ENCODE data around the gene NPB.

The NPB gene

DNA sequence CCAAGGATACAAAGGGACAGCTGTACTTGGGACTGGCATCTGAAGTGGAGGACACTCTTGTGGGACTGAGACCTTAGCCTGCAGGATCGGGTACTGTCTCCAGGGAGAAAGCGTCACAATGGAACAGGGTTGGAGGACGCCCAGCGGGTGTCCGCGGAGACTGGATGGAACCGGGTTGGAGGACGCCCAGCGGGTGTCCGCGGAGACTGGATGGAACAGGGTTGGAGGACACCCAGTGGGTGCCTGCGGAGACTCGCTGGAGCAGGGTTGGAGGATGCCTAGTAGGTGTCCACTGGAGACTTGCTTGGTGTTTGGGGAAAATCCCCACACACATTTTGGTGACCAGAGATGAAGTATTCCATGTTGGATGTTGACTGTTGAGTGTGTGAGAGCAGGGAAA is 45.2 kb downstream of the NPB start, which contains the start of gene MYADML2:
Gene MYADML2, minus strand, starts transcription at position 45 of the 400 bp plus-strand sequence. CDS start 5,492 bp downstream, outside the sequence.
- DNase-seq, result no peak

DNA sequence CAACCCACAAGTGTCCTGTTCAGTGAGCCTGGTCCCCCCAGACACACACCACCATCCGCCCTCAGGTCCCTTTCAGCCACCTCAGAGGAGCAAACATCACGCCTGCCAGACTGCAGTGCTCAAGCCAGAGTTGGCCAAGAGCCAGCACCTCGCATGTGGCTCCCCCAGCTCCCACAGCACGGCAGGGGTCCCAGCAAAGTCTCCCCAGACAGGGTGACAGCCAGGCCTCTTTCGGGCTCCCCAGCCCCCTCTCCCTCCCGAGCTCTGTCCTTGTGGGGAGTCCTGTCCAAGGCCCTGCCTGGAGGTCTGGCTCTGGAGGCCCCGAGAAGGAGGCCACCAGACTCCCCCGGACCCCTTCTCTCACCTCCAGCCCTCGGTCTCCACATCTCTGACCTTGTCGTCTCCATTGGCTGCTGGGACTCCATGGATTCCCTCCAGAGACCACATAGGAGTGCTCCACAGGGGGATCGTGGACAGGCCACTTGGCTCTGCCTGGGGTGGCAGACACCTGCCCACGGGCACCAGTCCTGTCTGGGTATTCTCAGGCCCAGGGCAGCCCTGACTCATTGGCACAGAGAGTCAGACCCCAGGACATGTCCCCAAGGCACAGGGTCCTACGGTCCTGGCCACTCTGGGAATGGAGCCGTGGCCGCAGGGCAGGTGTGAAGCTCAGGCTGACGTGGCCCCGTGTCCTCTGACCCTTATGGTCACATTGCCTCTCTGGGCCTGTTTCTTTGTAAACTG is 46.8 kb downstream of the NPB start:
- DNase-seq, result no peak

DNA sequence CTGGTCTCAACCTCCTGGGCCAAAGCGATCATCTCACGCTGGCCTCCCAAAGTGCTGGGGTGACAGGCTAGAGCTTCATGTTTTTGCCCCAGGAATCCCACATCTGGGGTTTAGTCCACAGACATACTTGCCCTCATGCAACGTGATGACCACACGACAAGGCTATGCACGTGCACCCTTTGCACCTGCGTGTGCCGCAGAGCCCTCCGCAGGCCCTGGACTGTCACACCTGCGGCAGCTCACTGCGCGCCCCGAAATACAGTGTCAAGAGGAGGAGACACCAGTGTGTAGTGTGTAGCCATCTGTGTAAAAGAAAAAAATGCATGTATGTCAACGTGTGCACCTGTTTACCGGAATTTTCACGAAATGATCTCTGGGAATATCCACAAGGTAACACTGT is 48.5 kb downstream of the NPB start:
- DNase-seq, result no peak

DNA sequence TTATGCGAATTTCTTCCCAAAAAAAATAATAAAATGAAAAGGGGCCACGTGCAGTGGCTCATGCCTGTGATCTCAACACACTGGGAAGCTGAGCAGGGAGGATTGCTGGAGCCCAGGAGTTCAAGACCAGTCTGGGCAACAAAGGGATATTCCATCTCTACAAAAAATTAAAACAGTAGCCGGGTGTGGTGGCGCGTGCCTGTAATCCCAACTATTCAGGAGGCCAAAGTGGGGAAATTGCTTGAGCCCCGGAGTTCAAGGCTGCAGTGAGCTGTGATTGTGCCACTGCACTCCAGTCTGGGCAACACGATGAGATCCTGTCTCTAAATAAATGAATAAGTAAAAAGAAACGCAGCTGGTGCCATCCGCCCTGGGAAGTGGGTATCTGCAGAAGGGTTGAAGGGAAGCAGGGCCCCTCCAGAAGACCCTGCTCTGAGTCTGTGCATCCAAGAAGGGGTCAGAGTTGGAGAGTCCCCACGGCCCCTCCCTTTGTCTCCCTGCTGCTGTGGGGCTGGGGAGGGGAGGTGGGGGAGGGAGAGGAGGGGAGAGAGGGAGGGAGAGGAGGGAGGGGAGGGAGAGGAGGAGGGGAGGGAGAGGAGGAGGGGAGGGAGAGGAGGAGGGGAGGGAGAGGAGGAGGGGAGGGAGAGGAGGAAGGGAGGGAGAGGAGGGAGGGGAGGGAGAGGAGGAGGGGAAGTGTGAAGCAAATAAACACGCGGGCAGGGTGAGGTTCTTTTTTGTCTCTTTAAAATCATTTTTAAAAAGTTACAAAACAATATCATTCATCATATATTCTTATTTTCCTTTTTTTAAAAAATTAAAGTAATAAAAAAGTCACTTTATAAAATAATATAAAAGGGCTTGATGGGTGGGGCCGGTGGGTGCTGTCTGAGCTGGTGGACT is 50.0 kb downstream of the NPB start:
- no peak for DNase-seq
